HCT116 (cell line): ENCODE data around the gene C11orf52. TPM values are rescaled to one million over a fixed set of nuclear protein-coding genes. Genes with fewer than 3 reads are reported as not detected.

ENCODE experiments used
- ATAC-seq: fragments of 200-7000 bp; cut with Tn5 transposase; 2 replicates; pipeline ENCODE4 v1.9.1; 2020; ENCODE audit warnings: mild to moderate bottlenecking, moderate library complexity
- BruUV-seq: library from RNA; stranded (reverse); fragments of 400-500 nt; replicated peaks from 2 replicates; lab custom pipeline; 2021; lab: Mats Ljungman, UMichigan
- CTCF ChIA-PET: fragments of 300-600 bp; sonication (Branson Sonifier 250); formaldehyde crosslinking; loops from one replicate; lab custom pipeline; 2021; ENCODE audit warnings: antibody characterized with exemption; lab: Charles Lee
- POLR2A ChIA-PET: fragments of 300-600, 350-600 bp; sonication (Branson Sonifier 250); formaldehyde crosslinking; loops from one replicate; lab custom pipeline; 2021; ENCODE audit warnings: antibody characterized with exemption; lab: Charles Lee
- RAD21 ChIA-PET, 2 experiments: fragments of 300-600 bp; sonication (Branson Sonifier 250); formaldehyde crosslinking; loops; one replicate each; lab custom pipeline; 2023; ENCODE audit warnings: low total read pairs in 2 of 2; ENCODE audit not compliant: uncharacterized antibody in 2 of 2, unreplicated experiment in 2 of 2, low non-redundant PET in 1 of 2; lab: Charles Lee
- DNase-seq: peaks from one replicate; pipeline ENCODE4 v3.0.0-alpha.2; 2010; ENCODE audit warnings: low read depth, low spot score
- H2AFZ ChIP-seq: fragments of 200-600 bp; shearing (Covaris generic), sonication (generic); 2 replicates; pipeline ENCODE4 v1.6.1; 2017; ENCODE audit warnings: low read depth, mixed run types, mixed read lengths, antibody characterized with exemption, low read length; ENCODE audit not compliant: poor library complexity, severe bottlenecking
- H3K27ac ChIP-seq: 2 replicates; pipeline ENCODE4 v1.5.1; 2012; ENCODE audit warnings: low read depth, low read length
- H3K27me3 ChIP-seq: fragments of 200-600 bp; sonication (generic); 2 replicates; pipeline ENCODE4 v1.6.1; 2016; ENCODE audit warnings: mixed run types, low read length, mixed read lengths; ENCODE audit not compliant: insufficient read depth
- H3K36me3 ChIP-seq, 2 experiments: fragments of 200-500 bp in 1 of 2; fragments of 200-600 bp in 1 of 2; sonication (Bioruptor generic) in 1 of 2; sonication (generic) in 1 of 2; 2 replicates each; pipeline versions ENCODE4 v1.5.1 to v1.6.1; 2014 to 2016; ENCODE audit warnings: low read length in 2 of 2, inconsistent platforms in 1 of 2, mixed read lengths in 1 of 2, mixed run types in 1 of 2; ENCODE audit not compliant: insufficient read depth in 2 of 2, control insufficient read depth in 1 of 2
- H3K4me1 ChIP-seq, 2 experiments: fragments of 200-600 bp in 1 of 2; sonication (generic) in 1 of 2; 2 replicates each; pipeline versions ENCODE4 v1.5.1 to v1.6.1; 2012 to 2017; ENCODE audit warnings: low read length in 2 of 2, inconsistent platforms in 1 of 2, mild to moderate bottlenecking in 1 of 2, mixed read lengths in 1 of 2, mixed run types in 1 of 2, moderate library complexity in 1 of 2; ENCODE audit not compliant: insufficient read depth in 2 of 2, control insufficient read depth in 1 of 2
- H3K4me2 ChIP-seq: fragments of 200-600 bp; sonication (generic); 2 replicates; pipeline ENCODE4 v1.6.1; 2017; ENCODE audit warnings: mixed run types, low read length, mixed read lengths
- H3K4me3 ChIP-seq, 2 experiments: fragments of 200-600 bp in 1 of 2; sonication (generic) in 1 of 2; replicated peaks in 1 of 2; 2 replicates each; pipeline ENCODE4 v1.5.1; 2011 to 2016; ENCODE audit warnings: low read length in 2 of 2, control low read depth in 1 of 2, low read depth in 1 of 2, mild to moderate bottlenecking in 1 of 2, mixed read lengths in 1 of 2, mixed run types in 1 of 2
- H3K79me2 ChIP-seq: fragments of 200-600 bp; sonication (generic); 2 replicates; pipeline ENCODE4 v1.6.1; 2017; ENCODE audit warnings: mild to moderate bottlenecking, mixed run types, low read length, moderate library complexity, mixed read lengths; ENCODE audit not compliant: insufficient read depth
- H3K9ac ChIP-seq: fragments of 200-600 bp; sonication (generic); 2 replicates; pipeline ENCODE4 v1.6.1; 2016; ENCODE audit warnings: low read length, mixed read lengths
- H3K9me2 ChIP-seq: fragments of 200-600 bp; sonication (generic), shearing (Covaris generic); 2 replicates; pipeline ENCODE4 v1.6.1; 2017; ENCODE audit warnings: mixed run types, mild to moderate bottlenecking, moderate library complexity; ENCODE audit not compliant: insufficient read depth
- H3K9me3 ChIP-seq, 2 experiments: fragments of 200-500 bp in 1 of 2; fragments of 200-600 bp in 1 of 2; sonication (Bioruptor generic) in 1 of 2; sonication (generic) in 1 of 2; 2 replicates each; pipeline ENCODE4 v1.6.1; 2014 to 2017; ENCODE audit warnings: low read length in 2 of 2, mixed read lengths in 2 of 2, inconsistent platforms in 1 of 2, low read depth in 1 of 2, mild to moderate bottlenecking in 1 of 2, mixed run types in 1 of 2, moderate library complexity in 1 of 2; ENCODE audit not compliant: control insufficient read depth in 1 of 2, insufficient read depth in 1 of 2
- H4K20me1 ChIP-seq: fragments of 200-600 bp; sonication (generic), shearing (Covaris generic); 2 replicates; pipeline ENCODE4 v1.6.1; 2017; ENCODE audit warnings: mixed run types, mild to moderate bottlenecking, moderate library complexity; ENCODE audit not compliant: insufficient read depth
- CBX3 ChIP-seq: IDR thresholded peaks from 2 replicates; pipeline ENCODE4 v1.6.1; 2012; ENCODE audit warnings: low read depth
- CEBPB ChIP-seq: IDR thresholded peaks from 2 replicates; pipeline ENCODE4 v1.6.1; 2012; ENCODE audit warnings: low read depth
- EGR1 ChIP-seq: IDR thresholded peaks from 2 replicates; pipeline ENCODE4 v1.6.1; 2012; ENCODE audit warnings: low read depth
- EZH2 ChIP-seq: fragments of 200-600 bp; sonication (generic); IDR thresholded peaks from 2 replicates; pipeline ENCODE4 v1.6.1; 2017; ENCODE audit warnings: antibody characterized with exemption, mixed run types
- FOSL1 ChIP-seq: IDR thresholded peaks from 2 replicates; pipeline ENCODE4 v1.6.1; 2012; ENCODE audit warnings: low read depth
- JUND ChIP-seq: IDR thresholded peaks from 2 replicates; pipeline ENCODE4 v1.6.1; 2012
- POLR2A ChIP-seq: IDR thresholded peaks from 2 replicates; pipeline ENCODE4 v1.7.0; 2011; ENCODE audit warnings: borderline replicate concordance; ENCODE audit not compliant: insufficient read depth, insufficient read length; ENCODE audit errors: extremely low read depth
- POLR2AphosphoS5 ChIP-seq: IDR thresholded peaks from 2 replicates; pipeline ENCODE4 v1.6.1; 2011; ENCODE audit warnings: mild to moderate bottlenecking, low read depth, low read length, moderate library complexity
- RAD21 ChIP-seq: IDR thresholded peaks from 2 replicates; pipeline ENCODE4 v1.6.1; 2012; ENCODE audit warnings: low read depth, mild to moderate bottlenecking
- SIN3A ChIP-seq: IDR thresholded peaks from 2 replicates; pipeline ENCODE4 v1.6.1; 2012; ENCODE audit warnings: low read depth
- SRF ChIP-seq: IDR thresholded peaks from 2 replicates; pipeline ENCODE4 v1.6.1; 2012; ENCODE audit warnings: low read depth
- TCF7L2 ChIP-seq: IDR thresholded peaks from 2 replicates; pipeline ENCODE4 v1.7.0; 2011; ENCODE audit warnings: borderline replicate concordance, inconsistent platforms; ENCODE audit not compliant: insufficient read depth, insufficient read length; ENCODE audit errors: extremely low read depth
- YY1 ChIP-seq: IDR thresholded peaks from 2 replicates; pipeline ENCODE4 v1.6.1; 2011; ENCODE audit warnings: low read length, low read depth, moderate library complexity, mild to moderate bottlenecking; ENCODE audit not compliant: insufficient replicate concordance; ENCODE audit errors: extremely low read depth
- ZFX ChIP-seq: fragments of 450-650 bp; IDR thresholded peaks from 2 replicates; pipeline ENCODE4 v1.6.1; 2017
- ZNF274 ChIP-seq: fragments of 200-500 bp; sonication (Bioruptor generic); IDR thresholded peaks from 2 replicates; pipeline ENCODE4 v1.6.1; 2014; ENCODE audit warnings: mild to moderate bottlenecking, low read depth, low read length, inconsistent platforms
- intact Hi-C: fragments of 100-400 bp; cut with micrococcal nuclease; formaldehyde crosslinking; loops from 2 replicates; pipeline ENCODE4 v1.10.0; 2022
- total RNA-seq: library from RNA; stranded (reverse); gene quantifications from one replicate; pipeline ENCODE4 v1.2.1, GENCODE V29; 2021; ENCODE audit not compliant: unreplicated experiment
- TF ChIP-seq, protein P1 (sequence below): IDR thresholded peaks from 2 replicates; pipeline ENCODE4 v1.6.1; 2012; ENCODE audit warnings: low read depth
- TF ChIP-seq, protein P2 (sequence below): IDR thresholded peaks from 2 replicates; pipeline ENCODE4 v1.6.1; 2011; ENCODE audit warnings: mild to moderate bottlenecking, low read length, moderate library complexity; ENCODE audit not compliant: insufficient replicate concordance; ENCODE audit errors: extremely low read depth

The C11orf52 gene
- total RNA-seq, 1 experiment from 2014 or later: 4.6 TPM

DNA sequence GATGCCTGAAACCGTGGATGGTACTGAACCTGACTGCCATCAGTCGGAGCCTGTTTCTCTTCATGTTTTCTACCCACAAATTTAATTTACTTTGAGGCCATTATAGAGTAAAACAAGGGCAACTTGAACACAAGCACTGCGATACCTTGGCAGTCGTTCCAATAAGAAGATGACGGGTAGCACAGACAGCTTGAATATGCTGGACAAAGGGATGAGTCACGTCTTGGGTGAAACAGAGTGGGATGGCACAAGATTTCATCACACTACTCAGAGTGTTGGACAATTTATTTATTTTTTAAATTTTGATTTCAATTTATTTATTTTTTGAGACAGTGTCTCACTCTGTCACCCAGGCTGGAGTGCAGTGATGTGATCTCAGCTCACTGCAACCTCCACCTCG lies 24.1 kb downstream of the C11orf52 start:
- ChIA-PET RAD21 (no interaction called here), POLR2A (no interaction called here)
- Histone ChIP-seq H3K27ac (no peak overlapping the region), H3K9me3 (no peaks in the 10 kb centered on the region), H3K9me2 (no peaks in the 10 kb centered on the region), H2AFZ (no peak overlapping the region)
- intact Hi-C loops: no loop called here
- no peak for ATAC-seq
- no TSS peak for BruUV-seq
- TF ChIP-seq CBX3 (no peak), ZNF274 (no peak), CEBPB (no peak)
- TF ChIP-seq, all 23 proteins: peak for 0
- H3K9ac ChIP-seq: no peak overlapping the region
- H3K4me1 ChIP-seq: peaks cover 10 to 12% of the 10 kb centered on the region in 2 experiments; a peak in 2 of 4 replicates
- no peak overlapping the region for H3K4me3 ChIP-seq
- H4K20me1 ChIP-seq: no peaks in the 10 kb centered on the region
- no peaks in the 10 kb centered on the region for H3K36me3 ChIP-seq
- no peak overlapping the region for H3K4me2 ChIP-seq
- H3K27me3 ChIP-seq: no peaks in the 10 kb centered on the region
- CTCF ChIA-PET: no interaction called here
- no peak for DNase-seq
- H3K79me2 ChIP-seq: no peaks in the 10 kb centered on the region

DNA sequence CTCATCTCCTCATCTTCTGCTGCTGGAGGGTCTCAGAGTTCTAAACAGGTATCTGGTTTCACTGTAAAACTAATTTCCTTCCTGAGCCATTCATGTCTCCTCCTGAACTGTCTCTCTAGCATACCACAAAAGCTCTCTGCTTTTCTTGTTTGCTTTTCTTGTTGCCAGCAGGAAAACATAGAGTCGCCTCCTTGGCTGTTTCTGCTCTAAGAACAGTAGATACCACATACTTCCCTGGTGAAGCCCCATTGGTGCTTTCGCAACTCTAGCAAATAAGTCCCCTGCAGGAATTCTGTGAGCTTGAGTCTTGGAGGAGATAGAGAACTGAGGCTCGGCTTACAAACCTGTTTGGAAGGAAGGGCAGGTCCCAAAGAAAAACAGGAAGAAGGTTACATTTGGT lies 25.4 kb downstream of the C11orf52 start:
- Histone ChIP-seq H3K9ac (no peak overlapping the region), H3K36me3 (no peaks in the 10 kb centered on the region), H2AFZ (no peak overlapping the region), H3K79me2 (no peaks in the 10 kb centered on the region)
- DNase-seq: no peak
- TF ChIP-seq SRF (no peak), CBX3 (no peak), EZH2 (no peak), TCF7L2 (no peak), EGR1 (no peak), SIN3A (no peak), FOSL1 (no peak), JUND (no peak), YY1 (no peak), POLR2AphosphoS5 (no peak), ZFX (no peak), POLR2A (no peak), RAD21 (no peak)
- TF ChIP-seq, protein P1, sequence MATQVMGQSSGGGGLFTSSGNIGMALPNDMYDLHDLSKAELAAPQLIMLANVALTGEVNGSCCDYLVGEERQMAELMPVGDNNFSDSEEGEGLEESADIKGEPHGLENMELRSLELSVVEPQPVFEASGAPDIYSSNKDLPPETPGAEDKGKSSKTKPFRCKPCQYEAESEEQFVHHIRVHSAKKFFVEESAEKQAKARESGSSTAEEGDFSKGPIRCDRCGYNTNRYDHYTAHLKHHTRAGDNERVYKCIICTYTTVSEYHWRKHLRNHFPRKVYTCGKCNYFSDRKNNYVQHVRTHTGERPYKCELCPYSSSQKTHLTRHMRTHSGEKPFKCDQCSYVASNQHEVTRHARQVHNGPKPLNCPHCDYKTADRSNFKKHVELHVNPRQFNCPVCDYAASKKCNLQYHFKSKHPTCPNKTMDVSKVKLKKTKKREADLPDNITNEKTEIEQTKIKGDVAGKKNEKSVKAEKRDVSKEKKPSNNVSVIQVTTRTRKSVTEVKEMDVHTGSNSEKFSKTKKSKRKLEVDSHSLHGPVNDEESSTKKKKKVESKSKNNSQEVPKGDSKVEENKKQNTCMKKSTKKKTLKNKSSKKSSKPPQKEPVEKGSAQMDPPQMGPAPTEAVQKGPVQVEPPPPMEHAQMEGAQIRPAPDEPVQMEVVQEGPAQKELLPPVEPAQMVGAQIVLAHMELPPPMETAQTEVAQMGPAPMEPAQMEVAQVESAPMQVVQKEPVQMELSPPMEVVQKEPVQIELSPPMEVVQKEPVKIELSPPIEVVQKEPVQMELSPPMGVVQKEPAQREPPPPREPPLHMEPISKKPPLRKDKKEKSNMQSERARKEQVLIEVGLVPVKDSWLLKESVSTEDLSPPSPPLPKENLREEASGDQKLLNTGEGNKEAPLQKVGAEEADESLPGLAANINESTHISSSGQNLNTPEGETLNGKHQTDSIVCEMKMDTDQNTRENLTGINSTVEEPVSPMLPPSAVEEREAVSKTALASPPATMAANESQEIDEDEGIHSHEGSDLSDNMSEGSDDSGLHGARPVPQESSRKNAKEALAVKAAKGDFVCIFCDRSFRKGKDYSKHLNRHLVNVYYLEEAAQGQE: no peak
- TF ChIP-seq, protein P2, sequence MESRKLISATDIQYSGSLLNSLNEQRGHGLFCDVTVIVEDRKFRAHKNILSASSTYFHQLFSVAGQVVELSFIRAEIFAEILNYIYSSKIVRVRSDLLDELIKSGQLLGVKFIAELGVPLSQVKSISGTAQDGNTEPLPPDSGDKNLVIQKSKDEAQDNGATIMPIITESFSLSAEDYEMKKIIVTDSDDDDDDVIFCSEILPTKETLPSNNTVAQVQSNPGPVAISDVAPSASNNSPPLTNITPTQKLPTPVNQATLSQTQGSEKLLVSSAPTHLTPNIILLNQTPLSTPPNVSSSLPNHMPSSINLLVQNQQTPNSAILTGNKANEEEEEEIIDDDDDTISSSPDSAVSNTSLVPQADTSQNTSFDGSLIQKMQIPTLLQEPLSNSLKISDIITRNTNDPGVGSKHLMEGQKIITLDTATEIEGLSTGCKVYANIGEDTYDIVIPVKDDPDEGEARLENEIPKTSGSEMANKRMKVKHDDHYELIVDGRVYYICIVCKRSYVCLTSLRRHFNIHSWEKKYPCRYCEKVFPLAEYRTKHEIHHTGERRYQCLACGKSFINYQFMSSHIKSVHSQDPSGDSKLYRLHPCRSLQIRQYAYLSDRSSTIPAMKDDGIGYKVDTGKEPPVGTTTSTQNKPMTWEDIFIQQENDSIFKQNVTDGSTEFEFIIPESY: no peak
- TF ChIP-seq, all 23 proteins: peak for 0
- ChIA-PET POLR2A (no interaction called here), RAD21 (no interaction called here), CTCF (interaction anchor here (1.0 kb wide), 1 partner anchor 12 kb away, joined by 3 read pairs; no protein-coding TSS in a partner anchor)
- BruUV-seq: no TSS peak
- Histone ChIP-seq H4K20me1 (no peaks in the 10 kb centered on the region), H3K9me2 (no peaks in the 10 kb centered on the region), H3K9me3 (no peaks in the 10 kb centered on the region), H3K4me2 (no peak overlapping the region), H3K27ac (no peak overlapping the region), H3K4me3 (no peak overlapping the region), H3K4me1 (no peaks in the 10 kb centered on the region), H3K27me3 (no peaks in the 10 kb centered on the region)
- no peak for ATAC-seq
- intact Hi-C loops: no loop called here
